GM23338 (cell line): ENCODE results near the gene PMEL. TPM values are rescaled to one million over a fixed set of nuclear protein-coding genes. Genes with fewer than 3 reads are reported as not detected.

Experiments
- ATAC-seq: fragments of 200-7000 bp; cut with Tn5 transposase; 3 replicates; pipeline ENCODE4 v1.9.1; 2020
- DNase-seq: peaks from one replicate; pipeline ENCODE4 v3.0.0-alpha.2; 2015; ENCODE audit warnings: low spot score
- H2AFZ ChIP-seq: fragments of 200-600 bp; sonication (generic); 2 replicates; pipeline ENCODE4 v1.8.0; 2016; ENCODE audit warnings: antibody characterized with exemption, mild to moderate bottlenecking, moderate library complexity
- H3F3A ChIP-seq: fragments of 200-600 bp; sonication (generic); replicated peaks from 2 replicates; pipeline ENCODE4 v1.8.0; 2017; ENCODE audit warnings: antibody characterized with exemption, mixed run types, low read depth
- H3K27ac ChIP-seq: fragments of 200-600 bp; sonication (generic); 2 replicates; pipeline ENCODE4 v1.6.1; 2016; ENCODE audit warnings: low read depth
- H3K27me3 ChIP-seq: fragments of 200-600 bp; sonication (generic); 2 replicates; pipeline ENCODE4 v1.8.0; 2016; ENCODE audit warnings: mild to moderate bottlenecking, mixed run types, moderate library complexity; ENCODE audit not compliant: insufficient read depth
- H3K36me3 ChIP-seq: fragments of 200-600 bp; sonication (generic); 2 replicates; pipeline ENCODE4 v1.8.0; 2016; ENCODE audit warnings: mild to moderate bottlenecking; ENCODE audit not compliant: insufficient read depth
- H3K4me1 ChIP-seq: fragments of 200-600 bp; sonication (generic); 2 replicates; pipeline ENCODE4 v1.8.0; 2016; ENCODE audit warnings: mild to moderate bottlenecking, moderate library complexity; ENCODE audit not compliant: insufficient read depth
- H3K4me2 ChIP-seq: fragments of 200-600 bp; sonication (generic); 2 replicates; pipeline ENCODE4 v1.7.1; 2017; ENCODE audit warnings: mixed run types
- H3K4me3 ChIP-seq: fragments of 200-600 bp; sonication (generic); 2 replicates; pipeline ENCODE4 v1.6.1; 2016; ENCODE audit warnings: mixed run types
- H3K79me2 ChIP-seq: fragments of 200-600 bp; sonication (generic); replicated peaks from 2 replicates; pipeline ENCODE4 v1.8.0; 2017; ENCODE audit warnings: mild to moderate bottlenecking; ENCODE audit not compliant: insufficient read depth
- H3K9me2 ChIP-seq: fragments of 200-600 bp; sonication (generic); 2 replicates; pipeline ENCODE4 v1.8.0; 2017; ENCODE audit not compliant: insufficient read depth
- H4K20me1 ChIP-seq: fragments of 200-600 bp; sonication (generic); replicated peaks from 2 replicates; pipeline ENCODE4 v1.8.0; 2017; ENCODE audit warnings: mild to moderate bottlenecking; ENCODE audit not compliant: insufficient read depth
- H3K27ac Mint-ChIP-seq: 2 replicates; pipeline ENCODE4 v1.8.0; 2020; ENCODE audit warnings: inconsistent platforms, mild to moderate bottlenecking, moderate library complexity, mixed read lengths
- H3K27me3 Mint-ChIP-seq: 3 replicates; pipeline ENCODE4 v1.8.0; 2022; ENCODE audit warnings: low read depth, mild to moderate bottlenecking, moderate library complexity, mixed read lengths, inconsistent platforms; ENCODE audit not compliant: insufficient read depth, poor library complexity
- H3K36me3 Mint-ChIP-seq: 3 replicates; pipeline ENCODE4 v1.8.0; 2021; ENCODE audit warnings: low read depth, mild to moderate bottlenecking, inconsistent platforms, moderate library complexity, mixed read lengths
- H3K4me1 Mint-ChIP-seq: 3 replicates; pipeline ENCODE4 v1.8.0; 2020; ENCODE audit warnings: mild to moderate bottlenecking, inconsistent platforms, mixed read lengths
- H3K4me3 Mint-ChIP-seq: 3 replicates; pipeline ENCODE4 v1.8.0; 2021; ENCODE audit warnings: moderate library complexity, mild to moderate bottlenecking, inconsistent platforms, mixed read lengths
- H3K9me3 Mint-ChIP-seq: 3 replicates; pipeline ENCODE4 v1.8.0; 2020; ENCODE audit warnings: moderate library complexity, mild to moderate bottlenecking, inconsistent platforms, mixed read lengths
- CREB1 ChIP-seq: fragments of 250-450 bp; sonication (Bioruptor Pico); IDR thresholded peaks from 2 replicates; pipeline ENCODE4 v1.5.0; 2020; ENCODE audit warnings: low read depth, mild to moderate bottlenecking, moderate library complexity
- CTCF ChIP-seq, 2 experiments: fragments of 200-600 bp in 1 of 2; sonication (generic) in 1 of 2; conservative IDR thresholded peaks; 2 replicates each; pipeline versions ENCODE4 v1.5.1 to v1.6.1; 2016 to 2017; ENCODE audit warnings: antibody characterized with exemption in 2 of 2, low read depth in 2 of 2, mild to moderate bottlenecking in 2 of 2, moderate library complexity in 1 of 2
- ETS1 ChIP-seq: IDR thresholded peaks from 2 replicates; pipeline ENCODE4 v1.6.1; 2016; ENCODE audit warnings: antibody characterized with exemption
- EZH2 ChIP-seq: fragments of 200-600 bp; sonication (generic); IDR thresholded peaks from one replicate; pipeline ENCODE4 v1.8.0; 2017; ENCODE audit warnings: antibody characterized with exemption, mild to moderate bottlenecking, low read depth; ENCODE audit not compliant: unreplicated experiment
- EZH2phosphoT487 ChIP-seq: fragments of 200-600 bp; sonication (generic); IDR thresholded peaks from one replicate; pipeline ENCODE4 v1.8.1; 2018; ENCODE audit warnings: antibody characterized with exemption; ENCODE audit not compliant: unreplicated experiment
- JUNB ChIP-seq: IDR thresholded peaks from one replicate; pipeline ENCODE4 v1.6.1; 2016; ENCODE audit warnings: antibody characterized with exemption; ENCODE audit not compliant: unreplicated experiment
- NANOG ChIP-seq: IDR thresholded peaks from 2 replicates; pipeline ENCODE4 v1.6.1; 2016; ENCODE audit warnings: antibody characterized with exemption, borderline replicate concordance
- POLR2AphosphoS5 ChIP-seq: IDR thresholded peaks from 2 replicates; pipeline ENCODE4 v1.6.1; 2016; ENCODE audit warnings: antibody characterized with exemption, low read depth
- STAT1 ChIP-seq: IDR thresholded peaks from one replicate; pipeline ENCODE4 v1.6.1; 2016; ENCODE audit warnings: antibody characterized with exemption; ENCODE audit not compliant: unreplicated experiment
- ZNF114 ChIP-seq: fragments of 250-450 bp; sonication (Bioruptor Pico); IDR thresholded peaks from 2 replicates; pipeline ENCODE4 v1.5.0; 2020; ENCODE audit warnings: mild to moderate bottlenecking, moderate library complexity
- ZNF331 ChIP-seq: fragments of 250-450 bp; sonication (Bioruptor Pico); IDR thresholded peaks from 2 replicates; pipeline ENCODE4 v1.5.0; 2020; ENCODE audit warnings: low read depth, mild to moderate bottlenecking, moderate library complexity
- ZNF462 ChIP-seq: fragments of 250-450 bp; sonication (Bioruptor Pico); IDR thresholded peaks from 2 replicates; pipeline ENCODE4 v1.5.0; 2020; ENCODE audit warnings: mild to moderate bottlenecking, moderate library complexity
- polyA plus RNA-seq: library from polyadenylated mRNA; unstranded; fragments of >200 nt; fragmentation: Nextera tagmentation; extraction: Ambion mirVana; gene quantifications from 2 replicates; pipeline ENCODE4 v1.2.1, GENCODE V29; 2016
- total RNA-seq: library from RNA; depleted of rRNA; stranded (reverse); fragments of >200 nt; shearing (Covaris generic); gene quantifications from 2 replicates; pipeline ENCODE4 v1.2.3, GENCODE V29; 2014
- TF ChIP-seq, protein P1 (sequence below): IDR thresholded peaks from one replicate; pipeline ENCODE4 v1.6.1; 2018; ENCODE audit warnings: antibody characterized with exemption; ENCODE audit not compliant: unreplicated experiment

The PMEL gene
- total and polyA plus RNA-seq, 2 experiments from 2014 or later = 68.1 to 108 TPM

DNA sequence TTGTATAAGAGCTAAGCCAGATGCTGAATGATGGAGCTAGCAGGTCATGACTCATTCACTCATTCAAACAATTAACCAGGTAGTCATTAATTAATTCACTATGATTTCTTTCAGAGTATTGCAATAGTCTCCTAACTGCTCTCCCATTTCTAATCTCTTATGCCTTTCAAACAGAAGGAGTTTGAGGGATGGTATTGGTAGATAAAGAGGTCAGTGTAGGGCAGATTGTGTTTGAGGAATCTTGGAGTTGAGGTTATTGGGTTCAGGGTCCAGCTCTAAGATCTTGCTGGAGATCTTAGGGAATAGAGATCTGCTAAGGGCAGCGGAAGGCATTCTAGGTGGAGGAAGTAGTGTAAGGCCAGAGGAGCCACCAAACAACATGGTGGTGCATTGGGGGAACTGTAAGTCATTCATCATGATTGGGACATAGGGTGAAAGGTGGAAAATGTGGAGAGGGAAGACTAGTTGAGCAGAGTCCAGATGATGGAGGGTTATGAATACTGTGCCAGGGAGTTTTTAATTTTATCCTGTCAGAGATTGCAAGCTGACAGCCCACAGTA lies 23.2 kb downstream of the PMEL start:
- ATAC-seq (no peak), DNase-seq (no peak)
- Mint-ChIP-seq H3K4me1 (peaks cover 9% of the 10 kb centered on the region), H3K27me3 (peaks cover 8% of the 10 kb centered on the region), H3K4me3 (no peak overlapping the region), H3K9me3 (no peaks in the 10 kb centered on the region), H3K27ac (no peak overlapping the region), H3K36me3 (no peaks in the 10 kb centered on the region)
- Histone ChIP-seq H3F3A (no peaks in the 10 kb centered on the region), H3K36me3 (no peaks in the 10 kb centered on the region), H3K79me2 (no peaks in the 10 kb centered on the region), H3K4me1 (peaks cover 5% of the 10 kb centered on the region), H3K4me3 (no peak overlapping the region), H3K27me3 (no peaks in the 10 kb centered on the region), H2AFZ (no peak overlapping the region), H4K20me1 (no peaks in the 10 kb centered on the region), H3K27ac (no peak overlapping the region), H3K9me2 (no peaks in the 10 kb centered on the region), H3K4me2 (no peak overlapping the region)
- TF ChIP-seq, protein P1, sequence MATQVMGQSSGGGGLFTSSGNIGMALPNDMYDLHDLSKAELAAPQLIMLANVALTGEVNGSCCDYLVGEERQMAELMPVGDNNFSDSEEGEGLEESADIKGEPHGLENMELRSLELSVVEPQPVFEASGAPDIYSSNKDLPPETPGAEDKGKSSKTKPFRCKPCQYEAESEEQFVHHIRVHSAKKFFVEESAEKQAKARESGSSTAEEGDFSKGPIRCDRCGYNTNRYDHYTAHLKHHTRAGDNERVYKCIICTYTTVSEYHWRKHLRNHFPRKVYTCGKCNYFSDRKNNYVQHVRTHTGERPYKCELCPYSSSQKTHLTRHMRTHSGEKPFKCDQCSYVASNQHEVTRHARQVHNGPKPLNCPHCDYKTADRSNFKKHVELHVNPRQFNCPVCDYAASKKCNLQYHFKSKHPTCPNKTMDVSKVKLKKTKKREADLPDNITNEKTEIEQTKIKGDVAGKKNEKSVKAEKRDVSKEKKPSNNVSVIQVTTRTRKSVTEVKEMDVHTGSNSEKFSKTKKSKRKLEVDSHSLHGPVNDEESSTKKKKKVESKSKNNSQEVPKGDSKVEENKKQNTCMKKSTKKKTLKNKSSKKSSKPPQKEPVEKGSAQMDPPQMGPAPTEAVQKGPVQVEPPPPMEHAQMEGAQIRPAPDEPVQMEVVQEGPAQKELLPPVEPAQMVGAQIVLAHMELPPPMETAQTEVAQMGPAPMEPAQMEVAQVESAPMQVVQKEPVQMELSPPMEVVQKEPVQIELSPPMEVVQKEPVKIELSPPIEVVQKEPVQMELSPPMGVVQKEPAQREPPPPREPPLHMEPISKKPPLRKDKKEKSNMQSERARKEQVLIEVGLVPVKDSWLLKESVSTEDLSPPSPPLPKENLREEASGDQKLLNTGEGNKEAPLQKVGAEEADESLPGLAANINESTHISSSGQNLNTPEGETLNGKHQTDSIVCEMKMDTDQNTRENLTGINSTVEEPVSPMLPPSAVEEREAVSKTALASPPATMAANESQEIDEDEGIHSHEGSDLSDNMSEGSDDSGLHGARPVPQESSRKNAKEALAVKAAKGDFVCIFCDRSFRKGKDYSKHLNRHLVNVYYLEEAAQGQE = no peak
- TF ChIP-seq NANOG (no peak), JUNB (no peak), POLR2AphosphoS5 (no peak), CTCF (conservative IDR thresholded peaks at IDR 0.05; ENCODE audit: low read depth in 2 of 2) (no peak), ZNF331 (CRISPR knock-in tag) (no peak), EZH2 (no peak), ZNF114 (CRISPR knock-in tag) (no peak), ZNF462 (CRISPR knock-in tag) (no peak), EZH2phosphoT487 (no peak), STAT1 (no peak), CREB1 (CRISPR knock-in tag) (no peak), ETS1 (no peak)
